GOT3 (cell line): ENCODE results near the gene UTP11.
"Not testable (repeated sequence)": the region's sequence is repeated elsewhere in the genome, so short reads cannot be mapped to it uniquely, and the experiment has no call there.

Experiments
- DNase-seq: peaks from one replicate; lab custom pipeline; 2025; ENCODE audit warnings: mixed read lengths; lab: John Stamatoyannopoulos, UW

Gene UTP11, protein sequence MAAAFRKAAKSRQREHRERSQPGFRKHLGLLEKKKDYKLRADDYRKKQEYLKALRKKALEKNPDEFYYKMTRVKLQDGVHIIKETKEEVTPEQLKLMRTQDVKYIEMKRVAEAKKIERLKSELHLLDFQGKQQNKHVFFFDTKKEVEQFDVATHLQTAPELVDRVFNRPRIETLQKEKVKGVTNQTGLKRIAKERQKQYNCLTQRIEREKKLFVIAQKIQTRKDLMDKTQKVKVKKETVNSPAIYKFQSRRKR

DNA sequence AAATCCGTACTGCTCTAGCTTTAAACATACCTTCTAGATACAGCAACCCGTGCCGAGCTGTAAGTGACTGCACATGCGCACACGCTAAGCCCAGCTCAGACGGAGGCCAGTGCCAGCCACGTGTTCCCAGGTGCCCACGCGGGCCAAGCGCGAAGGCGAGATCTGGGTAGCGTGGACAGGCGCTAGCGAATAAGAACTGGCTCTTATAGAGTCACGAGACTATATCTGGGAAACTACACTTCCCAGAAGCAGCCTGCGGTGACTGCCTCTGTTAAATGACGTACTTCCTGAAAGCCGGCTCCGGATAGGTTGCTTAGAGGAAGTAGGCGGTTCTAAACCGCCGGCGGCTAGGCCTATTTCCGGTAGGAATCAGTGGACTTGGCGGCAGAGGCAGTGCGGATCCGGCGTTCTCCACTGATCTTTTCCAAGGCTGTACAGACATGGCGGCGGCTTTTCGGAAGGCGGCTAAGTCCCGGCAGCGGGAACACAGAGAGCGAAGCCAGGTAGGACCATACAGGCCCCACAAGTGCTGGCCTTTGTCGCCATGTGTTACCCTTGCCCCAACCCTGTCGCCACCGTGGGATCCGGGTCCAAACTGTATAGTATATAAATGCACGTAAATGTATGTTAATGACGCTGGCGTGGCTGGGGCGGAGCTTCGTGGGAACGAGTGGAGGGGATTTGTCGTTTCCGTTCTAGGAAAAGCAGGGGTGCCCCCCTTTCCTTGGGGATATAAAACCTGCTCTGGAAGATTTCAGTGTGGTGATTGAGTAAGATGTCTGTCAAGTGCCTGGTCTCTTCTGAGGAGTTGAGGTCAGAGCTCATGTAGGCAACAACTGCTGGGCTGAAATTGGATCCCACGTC is at the start of gene UTP11:
Gene UTP11, plus strand, starts transcription at position 372 of the 864 bp plus-strand sequence. Its CDS starts 69 bp downstream, at position 441.
- DNase-seq, result peak; percentile 87

DNA sequence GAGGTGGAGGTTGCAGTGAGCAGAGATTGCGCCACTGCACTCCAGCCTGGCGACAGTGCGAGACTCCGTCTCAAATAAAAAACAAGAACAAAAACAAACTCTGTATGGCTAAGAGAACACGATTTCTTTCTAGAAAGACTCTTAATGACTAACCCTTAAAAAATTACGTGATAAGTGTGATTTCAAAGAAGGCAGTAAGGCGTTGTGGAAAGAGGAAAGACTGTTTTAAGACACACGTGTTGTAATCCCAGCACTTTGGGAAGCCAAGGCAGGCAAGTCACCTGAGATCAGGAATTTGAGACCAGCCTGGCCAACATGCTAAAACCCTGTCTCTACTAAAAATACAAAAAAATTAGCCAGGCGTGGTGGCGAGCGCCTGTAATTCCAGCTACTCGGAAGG is 48.4 kb upstream of the UTP11 start:
- DNase-seq, result not testable (repeated sequence)

DNA sequence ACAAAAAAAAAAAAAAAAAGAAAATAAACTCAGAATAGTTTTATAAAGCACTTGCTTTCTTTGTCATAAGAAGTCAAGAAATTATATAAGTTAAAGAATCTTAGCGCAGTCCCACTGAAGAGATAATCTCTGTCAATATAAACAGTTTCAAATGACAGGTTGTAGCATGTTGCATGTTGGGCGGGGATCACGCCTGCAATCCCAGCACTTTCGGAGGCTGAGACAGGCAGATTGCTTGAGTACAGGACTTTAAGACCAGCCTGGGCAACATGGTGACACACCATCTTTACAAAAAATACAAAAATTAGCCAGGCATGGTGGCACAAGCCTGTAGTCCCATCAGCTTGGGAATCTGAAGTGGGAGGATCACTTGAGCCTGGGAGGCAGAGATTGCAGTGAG is 47.2 kb upstream of the UTP11 start:
- DNase-seq, result no peak

DNA sequence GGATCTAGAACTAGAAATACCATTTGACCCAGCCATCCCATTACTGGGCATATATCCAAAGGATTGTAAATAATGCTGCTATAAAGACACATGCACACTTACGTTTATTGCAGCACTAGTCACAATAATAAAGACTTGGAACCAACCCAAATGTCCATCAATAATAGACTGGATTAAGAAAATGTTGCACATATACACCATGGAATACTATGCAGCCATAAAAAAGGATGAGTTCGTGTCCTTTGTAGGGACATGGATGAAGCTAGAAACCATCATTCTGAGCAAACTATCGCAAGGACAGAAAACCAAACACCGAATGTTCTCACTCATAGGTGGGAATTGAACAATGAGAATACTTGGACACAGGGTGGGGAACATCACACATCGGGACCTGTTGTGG is 38.9 kb upstream of the UTP11 start:
- DNase-seq, result not testable (repeated sequence)

DNA sequence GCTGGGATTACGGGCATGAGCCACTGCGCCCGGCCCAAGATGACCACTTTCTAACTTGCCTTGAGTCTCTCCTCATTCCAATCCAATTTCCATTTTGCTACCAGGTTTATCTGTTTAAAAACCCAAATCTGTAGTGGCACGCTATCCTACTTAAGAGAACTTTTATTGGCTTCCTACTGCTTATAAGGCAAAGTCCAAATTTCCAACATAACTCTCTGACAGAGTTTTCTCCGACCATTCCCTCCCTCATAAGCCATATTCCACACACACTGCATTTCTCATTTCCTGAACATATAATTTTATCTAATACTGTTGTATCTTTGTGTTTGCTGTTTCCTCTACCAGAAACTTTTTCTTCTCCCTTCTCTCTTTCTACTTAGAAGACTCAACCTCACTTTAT is 38.0 kb upstream of the UTP11 start:
- no peak for DNase-seq

DNA sequence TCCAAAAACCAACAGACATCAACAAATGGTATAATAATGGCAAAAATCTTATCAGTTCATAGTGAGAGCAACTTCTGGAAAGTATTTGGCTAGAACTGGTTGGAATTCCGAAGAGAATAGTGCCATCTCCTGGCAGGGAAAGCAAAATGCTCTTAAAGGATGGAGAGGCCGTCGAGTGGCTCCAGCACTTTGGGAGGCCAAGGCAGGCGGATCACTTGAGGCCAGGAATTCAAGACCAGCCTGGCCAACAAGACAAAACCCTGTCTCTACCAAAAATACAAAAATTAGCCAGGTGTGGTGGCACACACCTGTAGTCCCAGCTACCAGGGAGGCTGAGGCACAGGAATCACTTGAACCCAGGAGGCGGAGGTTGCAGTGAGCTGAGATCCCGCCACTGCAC is 37.5 kb upstream of the UTP11 start:
- DNase-seq, result not testable (repeated sequence)

DNA sequence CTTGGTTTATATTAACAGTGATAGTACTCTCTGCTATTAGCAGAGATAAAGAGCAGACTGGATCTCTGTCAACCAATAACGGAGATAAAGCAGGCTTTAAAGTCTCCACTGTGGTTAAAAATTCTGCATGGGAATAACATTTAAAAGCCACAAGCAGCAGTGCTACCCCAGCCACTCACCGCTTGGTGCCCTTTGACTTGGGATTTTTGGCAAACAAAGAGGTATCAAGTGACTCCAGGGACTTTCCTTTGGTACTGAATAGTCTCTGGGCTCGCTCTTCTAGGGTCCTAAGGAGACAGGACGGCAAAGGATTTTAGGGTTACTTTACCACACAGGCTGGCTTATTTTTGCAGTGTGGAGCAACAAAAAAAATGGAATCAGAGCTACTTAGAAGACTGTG is 34.0 kb upstream of the UTP11 start:
- DNase-seq, result no peak

DNA sequence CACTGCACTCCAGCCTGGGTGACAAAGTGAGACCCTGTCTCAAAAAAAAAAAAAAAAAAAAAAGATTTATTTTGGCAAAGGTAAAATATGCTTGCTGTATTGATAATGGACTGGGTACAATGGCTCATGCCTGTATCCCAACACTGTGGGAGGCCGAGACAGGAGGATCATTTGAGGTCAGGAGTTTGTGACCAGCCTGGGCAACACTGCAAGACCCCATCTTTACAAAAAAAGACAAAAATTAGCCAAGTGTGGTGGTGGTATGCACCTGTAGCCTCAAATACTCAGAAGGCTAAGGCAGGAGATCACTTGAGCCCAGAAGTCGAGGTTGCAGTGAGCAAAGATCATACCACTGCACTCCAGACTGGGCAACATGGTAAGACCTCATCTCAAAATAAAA is 29.0 kb upstream of the UTP11 start:
- no peak for DNase-seq

DNA sequence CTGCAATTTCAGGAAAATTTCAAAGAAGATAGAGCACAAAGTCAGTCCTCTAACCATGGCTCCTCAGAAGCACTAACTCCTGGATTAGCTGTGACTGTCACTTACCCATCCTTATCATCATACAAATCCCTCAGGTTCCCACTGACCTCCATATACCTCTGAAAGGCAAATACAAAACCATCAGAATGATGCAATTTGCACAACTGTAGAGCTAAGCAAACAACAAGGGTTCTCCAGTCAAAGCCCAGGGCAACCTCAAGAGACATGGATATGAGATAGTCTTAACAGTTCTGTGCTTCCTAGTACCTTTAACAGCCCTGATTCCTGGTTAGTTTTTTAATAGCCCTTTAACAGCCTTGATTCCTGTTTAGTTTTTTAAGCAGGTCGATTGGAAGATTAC is 24.9 kb upstream of the UTP11 start:
- DNase-seq, result no peak

DNA sequence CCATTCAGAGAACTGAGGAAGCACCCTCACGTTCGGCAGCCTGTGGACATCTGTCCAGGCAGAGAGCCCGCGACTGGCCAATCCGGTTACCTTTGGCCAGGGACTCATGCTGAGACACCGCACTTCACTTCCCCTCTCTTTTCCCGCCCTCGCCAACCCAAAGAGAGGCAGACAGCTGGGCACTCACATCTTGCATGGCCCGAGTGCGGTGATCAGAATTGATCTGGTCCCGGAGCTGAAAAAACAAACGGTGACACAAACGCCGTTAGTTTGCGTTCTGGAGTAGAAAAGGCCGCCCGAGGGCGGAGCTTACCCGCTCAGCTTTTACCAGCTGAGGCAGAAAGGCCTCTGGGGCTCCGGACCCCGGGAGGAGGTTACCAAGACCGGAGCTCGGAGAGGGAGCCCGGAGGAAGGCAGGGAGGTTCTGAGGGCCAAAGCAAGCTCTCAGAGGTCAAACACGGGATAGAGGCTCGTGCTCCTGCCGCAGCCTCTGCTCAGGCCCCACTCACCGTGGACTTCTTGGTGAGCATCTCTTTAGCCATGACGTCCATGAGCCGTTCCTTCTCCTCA is 23.1 kb upstream of the UTP11 start:
- no peak for DNase-seq

DNA sequence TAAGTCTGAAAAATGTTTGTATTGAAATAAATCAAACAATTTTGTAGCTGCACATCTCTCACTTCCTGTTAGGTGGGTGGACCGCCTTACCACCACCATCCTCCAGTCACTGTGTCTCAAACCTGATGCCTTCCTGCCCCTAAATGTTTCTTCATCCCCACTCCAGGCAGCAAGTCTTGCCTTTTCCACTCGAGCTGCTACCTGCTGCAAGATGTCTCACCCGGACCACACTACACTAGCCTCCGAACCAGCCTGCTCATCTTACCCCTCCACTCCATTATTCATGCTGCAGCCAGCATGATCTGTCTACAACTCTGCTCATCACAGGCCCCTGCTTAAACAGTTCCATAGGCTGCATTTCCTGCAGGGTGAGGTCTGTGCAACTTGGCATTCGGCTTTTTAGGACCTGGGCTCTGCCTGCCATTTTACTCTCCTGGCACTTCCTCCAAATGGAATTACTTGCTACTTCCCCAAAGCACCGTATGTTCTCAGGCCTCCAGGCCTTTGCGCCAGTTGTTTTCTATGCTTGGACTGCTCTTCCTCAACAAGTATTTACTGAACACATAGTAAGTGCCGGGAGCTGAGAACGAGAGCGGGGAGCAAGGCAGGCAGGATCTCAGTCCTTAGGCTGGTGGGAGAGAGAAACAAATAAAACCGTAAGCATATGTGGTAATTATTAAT is 17.5 kb upstream of the UTP11 start:
- DNase-seq, result no peak

DNA sequence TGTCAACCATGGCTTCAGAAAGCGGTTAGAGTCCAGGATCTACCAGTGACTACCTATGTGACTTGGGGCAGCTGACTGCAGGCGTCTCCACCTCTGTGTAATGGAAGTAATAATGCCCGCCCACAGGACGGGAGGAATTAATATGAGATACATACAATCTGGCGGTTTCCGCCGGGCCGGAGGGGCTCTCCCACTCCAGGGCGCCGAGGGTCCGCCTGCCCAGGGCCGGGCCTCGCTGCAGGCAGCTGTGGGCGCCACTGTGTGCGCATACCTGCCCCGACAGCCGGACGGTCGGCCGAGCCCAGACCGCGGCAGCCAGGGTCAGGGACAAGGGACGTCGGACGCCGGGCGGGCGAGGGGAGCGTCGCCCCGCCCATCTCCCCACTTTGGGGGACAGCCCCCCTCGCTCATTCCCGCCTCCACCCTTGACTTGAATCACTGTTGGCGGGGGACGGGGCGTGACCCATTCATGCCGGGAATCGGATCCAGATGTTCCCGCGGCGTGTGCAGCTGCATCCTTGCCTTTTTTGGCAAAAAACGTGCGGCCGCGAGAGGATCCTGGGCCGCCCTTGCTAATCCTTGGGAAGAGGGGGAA is 16.7 kb upstream of the UTP11 start:
- no peak for DNase-seq

DNA sequence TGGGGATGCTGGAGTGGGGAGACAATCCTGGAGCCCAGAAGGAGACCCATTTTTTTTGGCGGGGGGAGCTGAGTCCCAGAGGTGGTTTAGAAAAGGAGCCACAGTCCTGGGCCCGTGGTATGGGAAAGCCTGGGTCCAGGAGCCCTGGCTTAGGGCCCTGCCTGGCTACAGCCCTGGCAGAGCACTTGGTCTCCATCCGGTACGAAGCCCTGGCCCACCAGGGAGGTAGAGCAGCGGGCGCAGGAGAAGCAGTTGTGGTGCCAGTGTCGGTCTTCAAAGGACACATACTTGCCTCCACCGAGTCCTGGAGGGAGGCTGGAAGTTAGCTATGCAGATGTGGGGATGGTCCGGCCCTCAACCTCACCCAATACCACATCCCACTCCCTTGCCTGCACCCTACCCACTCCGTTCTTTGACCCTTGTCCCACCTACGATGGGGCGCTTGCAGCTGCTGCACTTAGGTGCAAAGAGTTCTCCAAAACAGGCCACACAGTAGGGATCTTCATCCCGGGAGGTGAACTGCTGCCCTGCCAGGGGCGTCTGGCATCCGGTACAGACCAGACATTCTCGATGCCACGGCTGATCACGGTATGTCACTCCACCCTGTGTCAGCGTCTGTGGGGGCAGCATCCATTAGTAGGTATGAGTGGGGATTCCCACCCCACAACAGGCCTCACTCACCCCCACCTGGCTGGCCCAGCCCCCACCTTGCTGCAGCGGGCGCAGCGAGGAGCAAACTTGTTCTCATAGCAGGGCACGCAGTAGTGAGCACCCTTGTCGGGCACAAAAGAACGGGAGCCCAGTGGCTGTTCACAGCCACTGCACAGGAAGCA is 15.1 kb upstream of the UTP11 start:
- no peak for DNase-seq

DNA sequence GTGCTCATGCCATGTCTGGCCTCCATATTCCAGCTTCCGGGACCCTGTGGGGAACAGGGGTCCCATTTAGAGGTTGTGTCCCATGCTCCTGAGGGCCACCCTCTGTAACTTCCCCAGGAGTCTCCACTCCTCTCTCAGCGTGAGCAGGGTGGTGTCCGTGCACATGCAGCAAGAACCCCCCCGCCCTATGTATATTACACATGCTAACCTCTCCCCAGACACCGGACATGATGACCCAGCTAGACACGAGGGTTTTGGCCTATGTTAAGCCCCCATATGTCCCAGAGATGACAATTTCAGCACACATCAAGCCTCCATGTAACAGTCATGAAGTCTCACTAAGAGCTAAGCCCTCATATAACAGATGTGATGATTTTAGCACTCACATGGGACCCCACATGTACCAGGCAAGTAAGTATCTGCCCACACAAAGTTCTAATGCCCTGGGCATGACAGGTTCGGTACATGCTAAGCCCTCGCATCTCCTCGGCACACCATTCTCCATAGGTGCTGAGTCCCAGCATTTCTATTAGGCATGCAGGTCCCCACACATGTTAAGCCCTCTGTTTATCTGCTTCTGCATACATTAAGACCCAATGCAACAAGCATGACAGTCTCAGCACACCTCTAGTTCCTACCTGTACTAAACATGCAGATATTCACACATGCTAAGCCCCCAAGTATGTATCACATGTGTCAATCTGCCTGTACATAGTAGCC is 14.3 kb upstream of the UTP11 start:
- no peak for DNase-seq

DNA sequence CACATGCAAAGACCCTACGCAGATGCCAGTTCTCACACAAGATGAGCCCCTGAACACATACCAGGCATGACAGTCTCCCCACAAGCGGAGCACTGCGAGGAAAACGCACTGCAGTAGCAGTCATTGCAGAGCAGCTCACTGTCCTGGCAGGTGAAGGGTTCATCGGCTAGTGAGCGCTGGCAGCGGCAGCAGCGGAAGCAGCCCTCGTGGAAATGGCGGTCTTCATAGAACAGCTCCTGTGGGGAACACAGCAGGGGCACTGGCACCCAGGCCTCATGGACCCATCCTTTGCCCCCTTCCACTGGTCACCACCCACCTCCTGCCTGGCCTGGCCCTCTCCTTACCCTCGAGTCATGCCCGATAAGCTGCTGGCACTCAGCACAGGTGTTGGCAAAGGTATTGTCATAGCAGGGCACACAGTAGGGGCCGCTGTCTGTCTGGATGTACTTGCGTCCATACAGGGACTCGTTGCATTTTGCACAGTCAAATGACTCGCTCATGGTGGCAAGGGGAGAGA is 13.6 kb upstream of the UTP11 start:
- no peak for DNase-seq

DNA sequence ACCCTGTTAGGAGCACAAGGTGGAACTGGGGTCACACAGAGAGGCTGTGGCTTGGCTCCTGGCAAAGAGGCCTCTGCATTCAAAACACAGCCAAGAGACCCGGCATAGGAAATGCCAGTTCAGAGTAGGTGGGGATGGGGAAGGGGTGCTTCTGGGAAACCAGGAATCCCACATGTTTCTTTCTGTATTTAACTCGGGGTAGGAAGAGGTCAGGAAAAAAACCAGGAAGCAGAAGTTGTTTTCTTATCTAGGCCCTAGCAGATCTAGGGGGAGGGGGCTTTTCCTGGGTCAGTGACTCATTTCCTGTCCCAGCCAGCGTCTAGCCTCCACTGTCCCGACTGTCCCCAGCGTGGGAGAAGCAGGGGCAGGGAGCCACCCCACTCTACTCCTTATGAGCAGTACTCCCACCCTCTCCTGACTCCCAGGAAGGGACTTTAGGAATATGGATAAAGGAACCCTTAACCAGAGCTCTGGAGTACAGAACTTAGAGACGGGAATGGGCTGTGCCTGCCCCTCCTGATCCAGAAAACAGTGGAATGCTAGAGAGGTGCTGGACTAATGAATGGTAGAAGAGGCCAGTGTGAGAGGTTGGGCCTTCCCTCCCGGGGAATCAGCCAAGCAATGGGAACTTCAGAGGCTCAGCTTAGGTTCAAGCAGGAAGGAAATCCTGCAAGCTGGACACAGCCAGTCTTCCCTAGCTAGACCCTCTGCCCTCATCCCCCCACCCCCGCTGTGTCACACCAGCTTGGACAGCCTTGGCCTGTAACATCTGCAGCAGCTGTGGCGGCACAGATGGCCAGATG is 12.9 kb upstream of the UTP11 start:
- DNase-seq, result no peak

DNA sequence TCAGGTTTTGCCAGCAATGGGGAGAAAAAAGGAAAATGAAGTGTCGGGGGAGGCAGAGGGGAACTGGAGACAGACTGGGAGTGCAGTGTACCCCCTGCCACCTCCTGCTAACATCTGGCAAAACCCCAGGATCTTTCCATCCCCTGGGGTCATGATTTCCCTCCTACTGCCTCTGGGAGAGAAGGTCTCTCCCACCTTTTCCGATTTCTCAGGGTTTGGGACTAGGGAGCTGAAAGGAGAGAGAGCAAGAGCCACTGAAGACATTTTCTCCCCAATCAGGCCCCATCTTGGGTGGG is 12.4 kb upstream of the UTP11 start:
- DNase-seq, result no peak

DNA sequence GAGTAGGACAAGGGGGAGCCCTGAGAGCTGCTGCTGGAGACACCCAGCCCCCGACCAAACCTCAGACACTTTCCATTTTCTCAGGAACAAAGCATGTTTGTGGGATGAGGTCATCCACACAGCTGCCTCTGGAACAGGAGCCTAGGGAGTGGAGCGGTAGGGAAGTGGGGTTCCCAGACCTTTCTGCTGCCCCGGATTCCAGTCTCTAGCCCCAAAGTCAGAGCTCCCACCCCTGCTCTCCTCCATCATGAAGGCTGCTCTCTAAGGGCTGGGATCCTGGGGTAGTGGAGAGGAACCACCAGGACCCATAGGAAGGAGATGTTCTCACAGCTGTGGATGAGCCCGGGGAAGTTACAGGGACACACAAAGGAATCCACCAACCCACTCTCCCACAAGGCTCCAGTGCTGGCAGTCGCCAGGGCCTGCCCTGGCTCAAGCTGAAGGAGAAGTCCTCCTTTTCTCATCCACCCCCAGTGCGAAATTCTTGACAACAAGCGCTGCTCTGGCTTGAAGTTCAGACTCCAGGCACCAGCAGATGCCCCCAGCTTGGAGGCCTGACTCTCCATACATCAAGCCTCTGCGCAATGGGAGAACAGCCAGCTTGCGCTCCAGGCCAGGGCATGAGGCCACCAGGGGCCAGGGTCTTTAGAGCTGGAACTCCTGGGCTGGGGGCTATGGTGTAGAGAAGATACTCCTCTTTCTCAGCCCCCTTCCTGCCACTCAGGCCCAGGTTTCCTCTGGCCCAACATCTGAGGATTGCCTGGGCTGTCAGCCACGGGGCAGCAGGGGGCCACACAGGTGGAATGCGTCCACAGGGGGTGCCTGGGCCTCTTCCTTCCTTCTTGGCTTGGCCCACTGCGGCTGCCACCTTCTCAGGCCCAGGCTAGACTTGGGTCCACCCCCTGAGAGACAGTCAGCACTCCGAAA is 11.7 kb upstream of the UTP11 start:
- no peak for DNase-seq
